Measurements from ENCODE around the gene DPYSL4.

DNA sequence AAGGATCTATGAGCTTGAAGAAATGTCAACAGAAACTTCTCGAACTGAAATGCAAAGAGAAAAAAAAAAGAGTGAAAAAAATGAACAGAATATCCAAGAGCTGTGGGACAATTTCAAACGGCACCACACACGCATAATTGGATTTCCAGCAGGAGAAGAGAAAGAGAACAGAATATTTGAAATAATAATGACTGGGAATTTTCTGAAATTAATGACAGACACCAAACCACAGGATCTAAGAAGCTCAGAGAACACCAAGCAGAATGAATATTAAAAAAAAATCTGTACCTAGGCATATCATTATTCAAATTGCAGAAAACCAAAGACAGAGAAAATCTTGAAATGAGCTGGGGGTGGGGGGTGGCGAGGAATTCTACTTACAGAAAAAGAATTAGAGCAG, 27.2 kb downstream of the DPYSL4 start:
- TF ChIP-seq POLR2A (IDR thresholded peaks at IDR 0.05; ENCODE audit: low read depth, low read length), result no peak
- TF ChIP-seq POLR2AphosphoS5 (IDR thresholded peaks at IDR 0.05; ENCODE audit: low read depth, low read length), result no peak
- TF ChIP-seq TAF1 (IDR thresholded peaks at IDR 0.05; ENCODE audit: low read depth, low read length), result no peak

Measured in GM12891 (cell line).